DND-41 (cell line): ENCODE data around the gene CYP46A1.

Experiments
- ATAC-seq: fragments of 200-7000 bp; cut with Tn5 transposase; 3 replicates; pipeline ENCODE4 v1.9.1; 2021; ENCODE audit warnings: low read depth; ENCODE audit not compliant: insufficient read depth
- DNase-seq: peaks from one replicate; pipeline ENCODE4 v3.0.0-alpha.2; 2020
- H2AFZ ChIP-seq: 2 replicates; pipeline ENCODE4 v1.6.0; 2012; ENCODE audit warnings: low read depth, low read length
- H3K27ac ChIP-seq: 2 replicates; pipeline ENCODE4 v1.5.1; 2012; ENCODE audit warnings: low read length, inconsistent platforms
- H3K27me3 ChIP-seq: fragments of 200-600 bp; sonication (generic); 2 replicates; pipeline ENCODE4 v1.6.0; 2012; ENCODE audit warnings: low read length, mild to moderate bottlenecking, inconsistent platforms; ENCODE audit not compliant: insufficient read depth, poor library complexity
- H3K36me3 ChIP-seq: 2 replicates; pipeline ENCODE4 v1.5.1; 2012; ENCODE audit warnings: low read length, inconsistent platforms; ENCODE audit not compliant: insufficient read depth
- H3K4me1 ChIP-seq: 2 replicates; pipeline ENCODE4 v1.5.1; 2012; ENCODE audit warnings: mild to moderate bottlenecking, low read length; ENCODE audit not compliant: insufficient read depth
- H3K4me2 ChIP-seq: 2 replicates; pipeline ENCODE4 v1.6.0; 2012; ENCODE audit warnings: mild to moderate bottlenecking, moderate library complexity, low read length, inconsistent platforms; ENCODE audit not compliant: insufficient read depth
- H3K4me3 ChIP-seq, 2 experiments: fragments of 200-600 bp in 1 of 2; shearing (Covaris generic) in 1 of 2; 2 replicates each; pipeline ENCODE4 v1.5.1; 2012 to 2016; ENCODE audit warnings: inconsistent platforms in 2 of 2, low read length in 2 of 2, mild to moderate bottlenecking in 2 of 2, low read depth in 1 of 2, moderate library complexity in 1 of 2
- H3K79me2 ChIP-seq: 2 replicates; pipeline ENCODE4 v1.6.0; 2012; ENCODE audit warnings: low read length, inconsistent platforms; ENCODE audit not compliant: insufficient read depth
- H3K9ac ChIP-seq: 2 replicates; pipeline ENCODE4 v1.6.0; 2012; ENCODE audit warnings: low read depth, mild to moderate bottlenecking, inconsistent platforms, low read length, moderate library complexity
- H3K9me3 ChIP-seq: 2 replicates; pipeline ENCODE4 v1.5.1; 2012; ENCODE audit warnings: low read length, moderate library complexity, mild to moderate bottlenecking, inconsistent platforms; ENCODE audit not compliant: insufficient read depth, severe bottlenecking
- H4K20me1 ChIP-seq: 2 replicates; pipeline ENCODE4 v1.6.0; 2012; ENCODE audit warnings: low read length; ENCODE audit not compliant: insufficient read depth
- CTCF ChIP-seq: IDR thresholded peaks from 2 replicates; pipeline ENCODE4 v1.5.1; 2012; ENCODE audit warnings: borderline replicate concordance, low read length, moderate library complexity, mild to moderate bottlenecking; ENCODE audit not compliant: poor library complexity, severe bottlenecking; ENCODE audit errors: extremely low read depth
- EZH2 ChIP-seq: IDR thresholded peaks from 3 replicates; pipeline ENCODE4 v1.6.1; 2012; ENCODE audit warnings: borderline replicate concordance, low read depth, mild to moderate bottlenecking, moderate library complexity, low read length, inconsistent platforms; ENCODE audit not compliant: severe bottlenecking

CYP46A1 gene

GRCh38 chr14:99749142-99749541 is 65.0 kb downstream of the CYP46A1 start:
- no peaks in the 10 kb centered on the region for H3K4me1 ChIP-seq
- peak; percentile 18 for TF ChIP-seq CTCF
- TF ChIP-seq EZH2, result no peak

GRCh38 chr14:99749763-99750715 is 65.9 kb downstream of the CYP46A1 start:
- Histone ChIP-seq H3K27me3 (peaks cover 28% of the 10 kb centered on the region), H3K4me1 (no peaks in the 10 kb centered on the region), H2AFZ (no peak overlapping the region), H3K36me3 (no peaks in the 10 kb centered on the region), H3K4me2 (no peak overlapping the region), H3K27ac (no peak overlapping the region), H3K9me3 (no peaks in the 10 kb centered on the region), H3K79me2 (no peaks in the 10 kb centered on the region), H3K4me3 (no peak overlapping the region), H4K20me1 (peaks cover 14% of the 10 kb centered on the region; the same call in 1 of the 2 replicates), H3K9ac (no peak overlapping the region)
- ATAC-seq, result no peak
- no peak for DNase-seq
- no peak for TF ChIP-seq EZH2
- TF ChIP-seq CTCF, result no peak

More at GRCh38 chr14:99749142-99749541, 65.0 kb downstream of the CYP46A1 start:
- no peaks in the 10 kb centered on the region for H3K36me3 ChIP-seq
- H3K9me3 ChIP-seq, result no peaks in the 10 kb centered on the region
- no peaks in the 10 kb centered on the region for H3K79me2 ChIP-seq
- H3K27ac ChIP-seq, result no peak overlapping the region
- no peak overlapping the region for H2AFZ ChIP-seq
- peaks cover 14% of the 10 kb centered on the region; the same call in 1 of the 2 replicates for H4K20me1 ChIP-seq
- ATAC-seq (no peak; the same call in 1 of the 3 replicates), DNase-seq (no peak)
- H3K9ac ChIP-seq, result no peak overlapping the region
- H3K4me2 ChIP-seq, result no peak overlapping the region
- no peak overlapping the region for H3K4me3 ChIP-seq
- H3K27me3 ChIP-seq, result peaks cover 28% of the 10 kb centered on the region

GRCh38 chr14:99750746-99751450 is 66.8 kb downstream of the CYP46A1 start:
- DNase-seq (no peak), ATAC-seq (no peak)
- Histone ChIP-seq H3K36me3 (no peaks in the 10 kb centered on the region), H4K20me1 (peaks cover 14% of the 10 kb centered on the region; the same call in 1 of the 2 replicates), H3K9ac (no peak overlapping the region), H3K27ac (no peak overlapping the region), H3K4me3 (no peak overlapping the region), H3K27me3 (peaks cover 22% of the 10 kb centered on the region), H2AFZ (no peak overlapping the region), H3K4me2 (no peak overlapping the region), H3K9me3 (no peaks in the 10 kb centered on the region), H3K79me2 (no peaks in the 10 kb centered on the region), H3K4me1 (no peaks in the 10 kb centered on the region)
- TF ChIP-seq CTCF (no peak), EZH2 (no peak)
